ENCODE results near the gene TAF11L14. TPM values are rescaled to one million over a fixed set of nuclear protein-coding genes. Genes with fewer than 3 reads are reported as not detected.
"Not testable (repeated sequence)": the region's sequence is repeated elsewhere in the genome, so short reads cannot be mapped to it uniquely, and the experiment has no call there.

Gene TAF11L14
- total RNA-seq, 1 donor from 2014 or later = not detected

GRCh38 chr5:17614872-17615605 is 19.2 kb upstream of the TAF11L14 start:
- TF ChIP-seq, protein P1, sequence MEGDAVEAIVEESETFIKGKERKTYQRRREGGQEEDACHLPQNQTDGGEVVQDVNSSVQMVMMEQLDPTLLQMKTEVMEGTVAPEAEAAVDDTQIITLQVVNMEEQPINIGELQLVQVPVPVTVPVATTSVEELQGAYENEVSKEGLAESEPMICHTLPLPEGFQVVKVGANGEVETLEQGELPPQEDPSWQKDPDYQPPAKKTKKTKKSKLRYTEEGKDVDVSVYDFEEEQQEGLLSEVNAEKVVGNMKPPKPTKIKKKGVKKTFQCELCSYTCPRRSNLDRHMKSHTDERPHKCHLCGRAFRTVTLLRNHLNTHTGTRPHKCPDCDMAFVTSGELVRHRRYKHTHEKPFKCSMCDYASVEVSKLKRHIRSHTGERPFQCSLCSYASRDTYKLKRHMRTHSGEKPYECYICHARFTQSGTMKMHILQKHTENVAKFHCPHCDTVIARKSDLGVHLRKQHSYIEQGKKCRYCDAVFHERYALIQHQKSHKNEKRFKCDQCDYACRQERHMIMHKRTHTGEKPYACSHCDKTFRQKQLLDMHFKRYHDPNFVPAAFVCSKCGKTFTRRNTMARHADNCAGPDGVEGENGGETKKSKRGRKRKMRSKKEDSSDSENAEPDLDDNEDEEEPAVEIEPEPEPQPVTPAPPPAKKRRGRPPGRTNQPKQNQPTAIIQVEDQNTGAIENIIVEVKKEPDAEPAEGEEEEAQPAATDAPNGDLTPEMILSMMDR (IDR thresholded peaks at IDR 0.05; ENCODE audit: insufficient read depth, low read length, severe bottlenecking) = no peak
- H3K4me3 ChIP-seq (ENCODE audit: low read depth, low read length) = no peak overlapping the region
- H3K36me3 ChIP-seq (ENCODE audit: control insufficient read depth, insufficient read depth, low read length) = no peaks in the 10 kb centered on the region
- FAIRE-seq (no peak), DNase-seq (ENCODE audit: low read depth) (no peak)
- no peaks in the 10 kb centered on the region for H3K27me3 ChIP-seq (ENCODE audit: control insufficient read depth, insufficient read depth, low read length)

DNA sequence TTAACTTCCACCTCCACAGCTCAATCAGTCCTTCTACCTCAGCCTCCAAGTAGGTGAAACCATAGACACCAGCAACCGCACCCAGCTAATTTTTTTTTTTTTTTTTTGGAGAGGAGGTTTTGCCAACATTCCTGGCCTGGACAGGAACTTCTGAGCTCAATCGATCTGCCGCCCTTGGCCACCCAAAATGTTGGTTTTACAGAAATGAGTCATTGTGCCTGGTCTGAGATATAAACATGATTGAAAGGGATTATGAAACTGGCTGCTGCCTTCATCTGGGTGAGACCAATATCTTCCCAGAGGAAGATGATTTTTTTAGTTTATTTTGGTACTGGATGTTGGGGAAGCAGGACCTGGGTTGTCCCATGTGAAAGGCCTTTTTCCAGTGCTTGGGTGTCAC is 14.9 kb upstream of the TAF11L14 start:
- DNase-seq (ENCODE audit: low read depth) (no peak), FAIRE-seq (no peak)
- Histone ChIP-seq H3K27me3 (ENCODE audit: control insufficient read depth, insufficient read depth, low read length) (no peaks in the 10 kb centered on the region), H3K4me3 (ENCODE audit: low read depth, low read length) (no peak overlapping the region), H3K36me3 (ENCODE audit: control insufficient read depth, insufficient read depth, low read length) (no peaks in the 10 kb centered on the region)
- TF ChIP-seq, protein P1 (IDR thresholded peaks at IDR 0.05; ENCODE audit: insufficient read depth, low read length, severe bottlenecking) = no peak

DNA sequence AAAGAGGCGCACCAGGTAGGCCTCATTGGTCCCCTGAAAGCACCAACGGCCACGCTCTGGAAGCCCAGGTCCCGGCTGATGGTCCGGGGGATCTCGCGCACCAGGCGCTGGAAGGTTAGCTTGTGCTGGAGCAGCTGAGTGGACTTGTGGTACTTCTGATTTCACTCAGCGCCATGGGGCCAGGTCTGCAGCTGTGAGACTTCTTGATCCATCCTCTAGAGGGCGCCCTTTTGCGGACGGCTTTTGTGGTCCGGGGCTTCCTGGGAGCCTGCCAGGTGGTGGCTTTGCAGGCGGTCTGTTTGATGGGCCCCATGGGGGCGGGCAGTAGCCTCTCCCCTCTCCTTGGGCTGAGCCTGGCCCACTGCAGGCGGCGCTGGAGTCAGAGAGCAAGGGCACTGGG is 13.6 kb upstream of the TAF11L14 start:
- H3K36me3 ChIP-seq (ENCODE audit: control insufficient read depth, insufficient read depth, low read length) = no peaks in the 10 kb centered on the region
- FAIRE-seq (no peak), DNase-seq (ENCODE audit: low read depth) (no peak)
- no peak overlapping the region for H3K4me3 ChIP-seq (ENCODE audit: low read depth, low read length)
- TF ChIP-seq, protein P1 (IDR thresholded peaks at IDR 0.05; ENCODE audit: insufficient read depth, low read length, severe bottlenecking) = no peak
- no peaks in the 10 kb centered on the region for H3K27me3 ChIP-seq (ENCODE audit: control insufficient read depth, insufficient read depth, low read length)

- no peaks in the 10 kb centered on the region for H3K27me3 ChIP-seq (ENCODE audit: control insufficient read depth, insufficient read depth, low read length)
- no peak for FAIRE-seq
- no peak for DNase-seq (ENCODE audit: low read depth)
- TF ChIP-seq, protein P1 (IDR thresholded peaks at IDR 0.05; ENCODE audit: insufficient read depth, low read length, severe bottlenecking) = no peak
- no peak overlapping the region for H3K4me3 ChIP-seq (ENCODE audit: low read depth, low read length)
- H3K36me3 ChIP-seq (ENCODE audit: control insufficient read depth, insufficient read depth, low read length) = no peaks in the 10 kb centered on the region
These were observed 8.6 kb upstream of the TAF11L14 start for GRCh38 chr5:17625686-17626085.

GRCh38 chr5:17631788-17632187 is 2.5 kb upstream of the TAF11L14 start, which contains the start of gene TAF11L13:
Gene TAF11L13, plus strand, starts transcription at chr5:17632088.
- not testable (repeated sequence) for FAIRE-seq

DNA sequence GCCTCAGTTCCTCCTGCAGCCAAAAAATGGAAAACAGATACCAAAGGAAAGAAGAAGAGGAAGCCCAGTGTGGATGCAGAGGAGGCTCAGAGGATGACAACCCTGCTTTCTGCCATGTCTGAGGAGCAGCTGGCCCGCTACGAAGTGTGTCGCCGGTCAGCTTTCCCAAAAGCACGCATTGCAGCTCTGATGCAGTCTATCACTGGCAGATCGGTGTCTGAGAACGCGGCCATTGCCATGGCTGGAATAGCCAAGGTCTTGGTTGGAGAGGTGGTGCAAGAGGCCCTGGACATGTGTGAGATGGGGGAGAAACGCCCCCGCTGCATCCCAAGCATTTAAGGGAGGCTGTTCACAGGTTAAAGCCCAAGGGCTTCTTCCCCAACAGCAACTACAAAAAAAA is 15.0 kb downstream of the TAF11L14 start:
- H3K27me3 ChIP-seq (ENCODE audit: control insufficient read depth, insufficient read depth, low read length); H3K4me3 ChIP-seq (ENCODE audit: low read depth, low read length); FAIRE-seq; DNase-seq (ENCODE audit: low read depth); H3K36me3 ChIP-seq (ENCODE audit: control insufficient read depth, insufficient read depth, low read length): not testable (repeated sequence)

More at GRCh38 chr5:17631788-17632187, 2.5 kb upstream of the TAF11L14 start, which contains the start of gene TAF11L13:
- not testable (repeated sequence) for DNase-seq (ENCODE audit: low read depth); H3K36me3 ChIP-seq (ENCODE audit: control insufficient read depth, insufficient read depth, low read length); H3K27me3 ChIP-seq (ENCODE audit: control insufficient read depth, insufficient read depth, low read length); H3K4me3 ChIP-seq (ENCODE audit: low read depth, low read length)

DNA sequence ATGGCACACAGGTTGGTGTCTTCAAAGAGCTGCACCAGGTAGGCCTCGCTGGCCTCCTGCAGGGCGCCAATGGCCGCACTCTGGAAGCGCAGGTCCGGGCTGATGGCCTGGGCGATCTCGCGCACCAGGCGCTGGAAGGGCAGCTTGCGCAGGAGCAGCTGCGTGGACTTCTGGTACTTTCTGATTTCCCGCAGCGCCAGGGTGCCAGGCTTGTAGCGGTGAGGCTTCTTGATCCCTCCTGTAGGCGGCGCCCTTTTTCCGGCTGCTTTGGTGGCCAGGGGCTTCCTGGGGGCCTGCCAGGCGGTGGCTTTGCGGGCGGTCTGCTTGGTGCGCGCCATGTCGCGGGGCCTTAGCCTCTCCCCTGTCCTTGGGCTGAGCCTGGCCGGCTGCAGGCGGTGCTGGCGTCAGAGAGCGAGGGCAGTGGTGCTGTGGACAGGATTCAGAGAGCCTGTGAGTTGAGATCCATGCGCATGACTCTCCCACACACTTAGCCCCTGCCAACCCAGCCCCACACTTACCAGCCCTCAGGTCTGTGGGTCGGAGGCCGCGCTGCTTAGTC is 21.0 kb downstream of the TAF11L14 start:
- H3K36me3 ChIP-seq (ENCODE audit: control insufficient read depth, insufficient read depth, low read length); DNase-seq (ENCODE audit: low read depth); H3K4me3 ChIP-seq (ENCODE audit: low read depth, low read length); H3K27me3 ChIP-seq (ENCODE audit: control insufficient read depth, insufficient read depth, low read length); FAIRE-seq: not testable (repeated sequence)
